Mesendoderm (in vitro differentiated cells): ENCODE results near the gene SPAG8.

Experiments
- DNase-seq: peaks from one replicate; pipeline ENCODE4 v3.0.0; 2013
- H2AK5ac ChIP-seq: 2 replicates; pipeline ENCODE4 v1.6.1; 2013; ENCODE audit warnings: low read length, inconsistent platforms
- H2BK120ac ChIP-seq: 2 replicates; pipeline ENCODE4 v1.6.1; 2013; ENCODE audit warnings: low read depth, mild to moderate bottlenecking, low read length, moderate library complexity, mixed read lengths
- H2BK15ac ChIP-seq: replicated peaks from 2 replicates; pipeline ENCODE4 v1.6.1; 2013; ENCODE audit warnings: low read depth, mild to moderate bottlenecking, moderate library complexity
- H2BK5ac ChIP-seq: 2 replicates; pipeline ENCODE4 v1.6.1; 2013; ENCODE audit warnings: low read length, inconsistent platforms
- H3K18ac ChIP-seq: 2 replicates; pipeline ENCODE4 v1.6.1; 2013; ENCODE audit warnings: mild to moderate bottlenecking, low read length, mixed read lengths
- H3K23ac ChIP-seq: one replicate; pipeline ENCODE4 v1.6.1; 2013; ENCODE audit warnings: low read length
- H3K27ac ChIP-seq: 2 replicates; pipeline ENCODE4 v1.5.1; 2013; ENCODE audit warnings: low read depth, mild to moderate bottlenecking, inconsistent platforms, low read length, moderate library complexity
- H3K27me3 ChIP-seq: 2 replicates; pipeline ENCODE4 v1.6.1; 2013; ENCODE audit warnings: low read length, control low read depth, mild to moderate bottlenecking, inconsistent platforms; ENCODE audit not compliant: insufficient read depth, poor library complexity
- H3K36me3 ChIP-seq: 2 replicates; pipeline ENCODE4 v1.6.1; 2013; ENCODE audit warnings: low read length, inconsistent platforms; ENCODE audit not compliant: control insufficient read depth, insufficient read depth
- H3K4ac ChIP-seq: one replicate; pipeline ENCODE4 v1.6.1; 2013; ENCODE audit warnings: low read depth, mild to moderate bottlenecking, low read length, moderate library complexity
- H3K4me1 ChIP-seq: 2 replicates; pipeline ENCODE4 v1.6.1; 2013; ENCODE audit warnings: low read depth, low read length, inconsistent platforms; ENCODE audit not compliant: control insufficient read depth
- H3K4me2 ChIP-seq: 2 replicates; pipeline ENCODE4 v1.6.1; 2013; ENCODE audit warnings: low read length
- H3K4me3 ChIP-seq: 2 replicates; pipeline ENCODE4 v1.5.1; 2013; ENCODE audit warnings: mild to moderate bottlenecking, low read length
- H3K56ac ChIP-seq: one replicate; pipeline ENCODE4 v1.6.1; 2013; ENCODE audit warnings: low read length
- H3K79me1 ChIP-seq: 2 replicates; pipeline ENCODE4 v1.6.1; 2013; ENCODE audit warnings: low read length, inconsistent platforms
- H3K79me2 ChIP-seq: 2 replicates; pipeline ENCODE4 v1.6.1; 2013; ENCODE audit warnings: mild to moderate bottlenecking, low read length; ENCODE audit not compliant: control insufficient read depth, insufficient read depth
- H3K9ac ChIP-seq: 2 replicates; pipeline ENCODE4 v1.6.1; 2013; ENCODE audit warnings: low read length, inconsistent platforms
- H4K5ac ChIP-seq: one replicate; pipeline ENCODE4 v1.6.1; 2013; ENCODE audit warnings: low read length
- H4K8ac ChIP-seq: one replicate; pipeline ENCODE4 v1.6.1; 2013; ENCODE audit warnings: low read depth, mild to moderate bottlenecking, control low read depth, low read length, moderate library complexity
- WGBS: extraction: QIAGEN DNeasy Blood & Tissue Kit; methylation state at CpG from one replicate; pipeline ENCODE4 v1.1.7; 2013; ENCODE audit warnings: low lambda C conversion rate, missing lambda C conversion rate; ENCODE audit not compliant: insufficient coverage; ENCODE audit errors: extremely low coverage; 5-methylcytosine and 5-hydroxymethylcytosine counted together

Gene SPAG8

GRCh38 chr9:35856882-35857281 lies 44.8 kb upstream of the SPAG8 start:
- H3K23ac ChIP-seq, result no peak overlapping the region
- WGBS, result no CpG with 5 or more reads among the region's 5 CpGs
- no peak overlapping the region for H2BK5ac ChIP-seq
- H3K4me2 ChIP-seq, result no peak overlapping the region
- no peak for DNase-seq
- H4K5ac ChIP-seq, result no peak overlapping the region
- no peak overlapping the region for H2BK15ac ChIP-seq
- H2AK5ac ChIP-seq, result no peak overlapping the region
- H3K56ac ChIP-seq, result no peak overlapping the region
- no peak overlapping the region for H2BK120ac ChIP-seq
- H3K4me3 ChIP-seq, result no peak overlapping the region
- no peaks in the 10 kb centered on the region for H3K36me3 ChIP-seq
- no peaks in the 10 kb centered on the region for H3K27me3 ChIP-seq
- no peak overlapping the region for H3K27ac ChIP-seq
- H3K79me1 ChIP-seq, result no peaks in the 10 kb centered on the region
- no peak overlapping the region for H3K18ac ChIP-seq
- H3K4ac ChIP-seq, result no peak overlapping the region
- no peak overlapping the region for H4K8ac ChIP-seq
- H3K9ac ChIP-seq, result no peak overlapping the region
- no peaks in the 10 kb centered on the region for H3K4me1 ChIP-seq
- no peaks in the 10 kb centered on the region for H3K79me2 ChIP-seq

- H3K4me2 ChIP-seq, result no peak overlapping the region
- H3K36me3 ChIP-seq, result no peaks in the 10 kb centered on the region
- no peak overlapping the region for H4K5ac ChIP-seq
- H3K4me1 ChIP-seq, result no peaks in the 10 kb centered on the region
- no peak overlapping the region for H2BK5ac ChIP-seq
- H2BK120ac ChIP-seq, result no peak overlapping the region
- H3K79me1 ChIP-seq, result no peaks in the 10 kb centered on the region
- DNase-seq, result no peak
- no peak overlapping the region for H3K56ac ChIP-seq
- no peak overlapping the region for H3K27ac ChIP-seq
- no peak overlapping the region for H2AK5ac ChIP-seq
- no peak overlapping the region for H3K9ac ChIP-seq
- H3K4me3 ChIP-seq, result no peak overlapping the region
- no peak overlapping the region for H2BK15ac ChIP-seq
- H3K23ac ChIP-seq, result no peak overlapping the region
- H3K4ac ChIP-seq, result no peak overlapping the region
- no peaks in the 10 kb centered on the region for H3K27me3 ChIP-seq
- H4K8ac ChIP-seq, result no peak overlapping the region
- no peak overlapping the region for H3K18ac ChIP-seq
- no CpG with 5 or more reads among the region's 3 CpGs for WGBS
- H3K79me2 ChIP-seq, result no peaks in the 10 kb centered on the region
Observed at GRCh38 chr9:35856206-35856605, 44.1 kb upstream of the SPAG8 start.

- Histone ChIP-seq H3K4me3 (no peak overlapping the region), H3K56ac (no peak overlapping the region), H3K27me3 (no peaks in the 10 kb centered on the region), H3K9ac (no peak overlapping the region), H2AK5ac (no peak overlapping the region), H4K8ac (no peak overlapping the region), H3K18ac (no peak overlapping the region), H3K27ac (no peak overlapping the region), H3K36me3 (no peaks in the 10 kb centered on the region), H2BK15ac (no peak overlapping the region), H3K79me2 (no peaks in the 10 kb centered on the region), H2BK5ac (no peak overlapping the region), H3K4me2 (no peak overlapping the region), H3K79me1 (no peaks in the 10 kb centered on the region), H2BK120ac (no peak overlapping the region), H3K4me1 (no peaks in the 10 kb centered on the region), H3K4ac (no peak overlapping the region), H3K23ac (no peak overlapping the region), H4K5ac (no peak overlapping the region)
- no CpG with 5 or more reads among the region's 7 CpGs for WGBS
- no peak for DNase-seq
Observed at GRCh38 chr9:35854091-35854762, 42.2 kb upstream of the SPAG8 start.

GRCh38 chr9:35852876-35853865 lies 41.1 kb upstream of the SPAG8 start:
- H3K79me1 ChIP-seq, result no peaks in the 10 kb centered on the region
- DNase-seq, result no peak

GRCh38 chr9:35852267-35852815 lies 40.3 kb upstream of the SPAG8 start:
- no peaks in the 10 kb centered on the region for H3K36me3 ChIP-seq
- H3K18ac ChIP-seq, result no peak overlapping the region
- H4K5ac ChIP-seq, result no peak overlapping the region
- H3K27ac ChIP-seq, result no peak overlapping the region
- no peak overlapping the region for H2AK5ac ChIP-seq
- H3K27me3 ChIP-seq, result no peaks in the 10 kb centered on the region
- no peak overlapping the region for H2BK5ac ChIP-seq
- no peak overlapping the region for H4K8ac ChIP-seq
- H3K56ac ChIP-seq, result no peak overlapping the region
- H2BK15ac ChIP-seq, result no peak overlapping the region
- no peaks in the 10 kb centered on the region for H3K79me2 ChIP-seq
- DNase-seq, result no peak
- H3K23ac ChIP-seq, result no peak overlapping the region
- no peaks in the 10 kb centered on the region for H3K4me1 ChIP-seq
- no CpG with 5 or more reads among the region's 2 CpGs for WGBS
- H3K79me1 ChIP-seq, result no peaks in the 10 kb centered on the region
- no peak overlapping the region for H3K4me2 ChIP-seq
- H3K9ac ChIP-seq, result no peak overlapping the region
- H3K4ac ChIP-seq, result no peak overlapping the region
- no peak overlapping the region for H3K4me3 ChIP-seq
- H2BK120ac ChIP-seq, result no peak overlapping the region

More at GRCh38 chr9:35852876-35853865, 41.1 kb upstream of the SPAG8 start:
- no peak overlapping the region for H3K23ac ChIP-seq
- no peak overlapping the region for H3K4ac ChIP-seq
- no peak overlapping the region for H4K5ac ChIP-seq
- H3K18ac ChIP-seq, result no peak overlapping the region
- H3K9ac ChIP-seq, result no peak overlapping the region
- H3K27ac ChIP-seq, result no peak overlapping the region
- H3K79me2 ChIP-seq, result no peaks in the 10 kb centered on the region
- no peaks in the 10 kb centered on the region for H3K27me3 ChIP-seq
- no peaks in the 10 kb centered on the region for H3K4me1 ChIP-seq
- H2BK120ac ChIP-seq, result no peak overlapping the region
- no peak overlapping the region for H4K8ac ChIP-seq
- H2BK15ac ChIP-seq, result no peak overlapping the region
- no peak overlapping the region for H3K4me2 ChIP-seq
- no peak overlapping the region for H2BK5ac ChIP-seq
- H2AK5ac ChIP-seq, result no peak overlapping the region
- H3K56ac ChIP-seq, result no peak overlapping the region
- no CpG with 5 or more reads among the region's 25 CpGs for WGBS
- no peak overlapping the region for H3K4me3 ChIP-seq
- no peaks in the 10 kb centered on the region for H3K36me3 ChIP-seq
